ENCODE measurements around the gene ALDH1L2. TPM values are rescaled to one million over a fixed set of nuclear protein-coding genes. Genes with fewer than 3 reads are reported as not detected.

ALDH1L2 gene
- total RNA-seq, 1 donor, result 55.4 TPM

DNA sequence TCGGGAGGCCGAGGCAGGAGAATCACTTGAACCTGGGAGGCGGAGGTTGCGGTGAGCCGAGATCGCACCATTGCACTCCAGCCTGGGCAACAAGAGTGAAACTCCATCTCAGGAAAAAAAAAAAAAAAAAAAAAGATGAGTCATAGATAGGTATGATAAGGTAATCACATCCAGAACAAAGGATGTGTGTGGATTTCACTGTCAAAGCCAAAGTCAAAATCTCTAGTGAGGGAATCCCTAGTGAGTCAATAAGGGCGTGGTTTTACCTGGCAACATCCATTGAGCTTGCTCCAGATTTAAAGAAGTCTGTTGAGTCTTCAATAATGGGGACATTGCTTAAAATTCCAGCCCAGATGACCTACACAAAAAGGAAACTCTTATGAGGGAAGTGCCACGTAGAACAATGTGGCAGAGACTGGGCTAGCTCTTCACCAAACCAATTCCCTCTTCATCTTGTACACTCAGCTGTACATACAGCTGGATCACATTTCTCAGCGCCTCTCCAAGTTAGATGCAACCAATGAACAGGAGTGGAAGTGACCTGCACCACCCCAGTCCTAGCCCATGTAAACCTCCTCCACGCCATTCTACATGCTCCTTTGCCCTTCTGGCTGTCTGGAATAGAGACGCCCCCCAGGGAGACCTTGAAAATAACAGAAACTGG, 23.4 kb downstream of the ALDH1L2 start:
- no peak for DNase-seq (ENCODE audit: insufficient read length, low spot score, missing footprints)
- H3K27me3 ChIP-seq (ENCODE audit: insufficient read depth, low read length), result no peaks in the 10 kb centered on the region
- no peaks in the 10 kb centered on the region for H3K79me2 ChIP-seq (ENCODE audit: insufficient read depth, low read length)

DNA sequence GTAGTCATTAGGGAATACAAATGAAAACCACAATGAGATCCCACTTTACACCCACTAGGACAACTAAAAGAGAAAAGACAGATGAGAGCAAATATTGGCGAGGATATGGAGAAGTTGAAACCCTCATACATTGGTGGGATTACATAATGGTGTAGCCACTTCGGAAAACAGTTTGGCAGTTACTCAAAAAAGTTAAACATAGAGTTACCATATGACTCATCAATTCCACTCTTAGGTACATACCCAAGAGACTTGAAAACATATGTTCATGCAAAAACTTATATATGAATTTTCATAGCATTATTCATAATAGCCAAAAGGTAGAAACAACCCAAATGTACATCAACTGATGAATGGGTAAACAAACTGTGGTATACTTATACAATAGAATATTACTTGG, 27.1 kb downstream of the ALDH1L2 start:
- Histone ChIP-seq H3K9me3 (ENCODE audit: low read depth, low read length) (no peaks in the 10 kb centered on the region), H3K4me1 (ENCODE audit: insufficient read depth, low read length) (no peaks in the 10 kb centered on the region), H3K79me2 (ENCODE audit: insufficient read depth, low read length) (no peaks in the 10 kb centered on the region), H3K27ac (ENCODE audit: low read depth, low read length) (no peak overlapping the region), H3K4me2 (ENCODE audit: insufficient read depth, low read length) (no peak overlapping the region), H3K36me3 (ENCODE audit: insufficient read depth, low read length) (peaks cover 61% of the 10 kb centered on the region), H3K27me3 (ENCODE audit: insufficient read depth, low read length) (no peaks in the 10 kb centered on the region), H3K4me3 (ENCODE audit: insufficient read depth, low read length) (no peak overlapping the region), H2AFZ (ENCODE audit: low read length) (no peak overlapping the region), H4K20me1 (ENCODE audit: insufficient read depth, low read length) (no peaks in the 10 kb centered on the region)
- TF ChIP-seq, protein P1, sequence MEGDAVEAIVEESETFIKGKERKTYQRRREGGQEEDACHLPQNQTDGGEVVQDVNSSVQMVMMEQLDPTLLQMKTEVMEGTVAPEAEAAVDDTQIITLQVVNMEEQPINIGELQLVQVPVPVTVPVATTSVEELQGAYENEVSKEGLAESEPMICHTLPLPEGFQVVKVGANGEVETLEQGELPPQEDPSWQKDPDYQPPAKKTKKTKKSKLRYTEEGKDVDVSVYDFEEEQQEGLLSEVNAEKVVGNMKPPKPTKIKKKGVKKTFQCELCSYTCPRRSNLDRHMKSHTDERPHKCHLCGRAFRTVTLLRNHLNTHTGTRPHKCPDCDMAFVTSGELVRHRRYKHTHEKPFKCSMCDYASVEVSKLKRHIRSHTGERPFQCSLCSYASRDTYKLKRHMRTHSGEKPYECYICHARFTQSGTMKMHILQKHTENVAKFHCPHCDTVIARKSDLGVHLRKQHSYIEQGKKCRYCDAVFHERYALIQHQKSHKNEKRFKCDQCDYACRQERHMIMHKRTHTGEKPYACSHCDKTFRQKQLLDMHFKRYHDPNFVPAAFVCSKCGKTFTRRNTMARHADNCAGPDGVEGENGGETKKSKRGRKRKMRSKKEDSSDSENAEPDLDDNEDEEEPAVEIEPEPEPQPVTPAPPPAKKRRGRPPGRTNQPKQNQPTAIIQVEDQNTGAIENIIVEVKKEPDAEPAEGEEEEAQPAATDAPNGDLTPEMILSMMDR (IDR thresholded peaks at IDR 0.05; ENCODE audit: extremely low read depth, low read depth, low read length), result no peak
- no peak for DNase-seq (ENCODE audit: insufficient read length, low spot score, missing footprints)

More for the DNA sequence above, 23.4 kb downstream of the ALDH1L2 start:
- Histone ChIP-seq H4K20me1 (ENCODE audit: insufficient read depth, low read length) (no peaks in the 10 kb centered on the region), H3K36me3 (ENCODE audit: insufficient read depth, low read length) (peaks cover 79% of the 10 kb centered on the region), H2AFZ (ENCODE audit: low read length) (no peak overlapping the region), H3K4me1 (ENCODE audit: insufficient read depth, low read length) (no peaks in the 10 kb centered on the region), H3K27ac (ENCODE audit: low read depth, low read length) (no peak overlapping the region), H3K4me2 (ENCODE audit: insufficient read depth, low read length) (no peak overlapping the region), H3K4me3 (ENCODE audit: insufficient read depth, low read length) (no peak overlapping the region), H3K9me3 (ENCODE audit: low read depth, low read length) (no peaks in the 10 kb centered on the region)
- TF ChIP-seq, protein P1 (IDR thresholded peaks at IDR 0.05; ENCODE audit: extremely low read depth, low read depth, low read length), result no peak

GRCh38 chr12:105053116-105053572, 31.1 kb downstream of the ALDH1L2 start:
- DNase-seq (ENCODE audit: insufficient read length, low spot score, missing footprints), result peak; percentile 73
- no peaks in the 10 kb centered on the region for H3K79me2 ChIP-seq (ENCODE audit: insufficient read depth, low read length)
- no peaks in the 10 kb centered on the region for H3K27me3 ChIP-seq (ENCODE audit: insufficient read depth, low read length)
- no peak overlapping the region for H3K4me3 ChIP-seq (ENCODE audit: insufficient read depth, low read length)
- H3K4me2 ChIP-seq (ENCODE audit: insufficient read depth, low read length), result no peak overlapping the region
- H3K9me3 ChIP-seq (ENCODE audit: low read depth, low read length), result no peaks in the 10 kb centered on the region
- no peaks in the 10 kb centered on the region for H3K4me1 ChIP-seq (ENCODE audit: insufficient read depth, low read length)
- no peak overlapping the region for H3K27ac ChIP-seq (ENCODE audit: low read depth, low read length)
- H4K20me1 ChIP-seq (ENCODE audit: insufficient read depth, low read length), result no peaks in the 10 kb centered on the region
- TF ChIP-seq, protein P1 (IDR thresholded peaks at IDR 0.05; ENCODE audit: extremely low read depth, low read depth, low read length), result peak; percentile 97
- H2AFZ ChIP-seq (ENCODE audit: low read length), result no peak overlapping the region
- H3K36me3 ChIP-seq (ENCODE audit: insufficient read depth, low read length), result peaks cover 67% of the 10 kb centered on the region

- Histone ChIP-seq H3K79me2 (ENCODE audit: insufficient read depth, low read length) (no peaks in the 10 kb centered on the region), H3K36me3 (ENCODE audit: insufficient read depth, low read length) (peaks cover 66% of the 10 kb centered on the region), H2AFZ (ENCODE audit: low read length) (no peak overlapping the region), H3K4me1 (ENCODE audit: insufficient read depth, low read length) (no peaks in the 10 kb centered on the region), H3K27me3 (ENCODE audit: insufficient read depth, low read length) (no peaks in the 10 kb centered on the region), H4K20me1 (ENCODE audit: insufficient read depth, low read length) (no peaks in the 10 kb centered on the region), H3K9me3 (ENCODE audit: low read depth, low read length) (no peaks in the 10 kb centered on the region), H3K4me3 (ENCODE audit: insufficient read depth, low read length) (no peak overlapping the region), H3K4me2 (ENCODE audit: insufficient read depth, low read length) (no peak overlapping the region), H3K27ac (ENCODE audit: low read depth, low read length) (no peak overlapping the region)
- no peak for DNase-seq (ENCODE audit: insufficient read length, low spot score, missing footprints)
- TF ChIP-seq, protein P1 (IDR thresholded peaks at IDR 0.05; ENCODE audit: extremely low read depth, low read depth, low read length), result no peak
Observed at GRCh38 chr12:105051981-105052380, 32.3 kb downstream of the ALDH1L2 start.

All from osteoblast (primary cell).